DMS53 treated with DMSO at 0.1 percent for 48 hours (cell line): ENCODE results near the gene HCN2.
"Not testable (repeated sequence)": the region's sequence is repeated elsewhere in the genome, so short reads cannot be mapped to it uniquely, and the experiment has no call there.

ENCODE experiments used
- DNase-seq: peaks from one replicate; lab custom pipeline; 2025; ENCODE audit not compliant: unreplicated experiment; lab: John Stamatoyannopoulos, UW

The HCN2 gene

GRCh38 chr19:584240-585001 lies 5.3 kb upstream of the HCN2 start:
- no peak for DNase-seq

- DNase-seq, result not testable (repeated sequence)
Observed at GRCh38 chr19:585146-585545, 4.5 kb upstream of the HCN2 start.

- DNase-seq, result no peak
Observed at GRCh38 chr19:585551-586110, 4.0 kb upstream of the HCN2 start.

GRCh38 chr19:588093-588740 lies 1.5 kb upstream of the HCN2 start:
- DNase-seq, result peak; percentile 80

GRCh38 chr19:588741-589692 lies 664 bp upstream of the HCN2 start:
- peak; percentile 43 for DNase-seq

GRCh38 chr19:590396-590745 lies 690 bp downstream of the HCN2 start:
- no peak for DNase-seq

GRCh38 chr19:590750-591098 lies 1.0 kb downstream of the HCN2 start:
- no peak for DNase-seq

GRCh38 chr19:591099-591958 lies 1.6 kb downstream of the HCN2 start:
- no peak for DNase-seq

- DNase-seq, result no peak
Observed at GRCh38 chr19:592101-592500, 2.4 kb downstream of the HCN2 start.

- no peak for DNase-seq
Observed at GRCh38 chr19:593055-593454, 3.4 kb downstream of the HCN2 start.

- DNase-seq, result no peak
Observed at GRCh38 chr19:593505-593904, 3.8 kb downstream of the HCN2 start.

GRCh38 chr19:594265-594870 lies 4.7 kb downstream of the HCN2 start:
- no peak for DNase-seq

- DNase-seq, result no peak
Observed at GRCh38 chr19:595326-596262, 5.9 kb downstream of the HCN2 start.

GRCh38 chr19:596263-596655 lies 6.6 kb downstream of the HCN2 start:
- DNase-seq, result no peak

GRCh38 chr19:597406-598315 lies 8.0 kb downstream of the HCN2 start:
- DNase-seq, result no peak

- no peak for DNase-seq
Observed at GRCh38 chr19:601310-601709, 11.6 kb downstream of the HCN2 start.

- no peak for DNase-seq
Observed at GRCh38 chr19:601790-602189, 12.1 kb downstream of the HCN2 start.
